AG10803 (cell line): Measurements from ENCODE around the gene FARP2.

ENCODE experiments used
- DNase-seq: peaks from one replicate; pipeline ENCODE4 v3.0.0; 2010; ENCODE audit warnings: low read depth
- H3K4me3 ChIP-seq: 2 replicates; pipeline ENCODE4 v1.5.1; 2011; ENCODE audit warnings: mild to moderate bottlenecking, low read length, control low read depth
- CTCF ChIP-seq: conservative IDR thresholded peaks from 2 replicates; pipeline ENCODE4 v1.5.1; 2011; ENCODE audit warnings: mild to moderate bottlenecking, low read length, control low read depth, inconsistent platforms

FARP2 gene

GRCh38 chr2:241475267-241475666 lies 119.2 kb downstream of the FARP2 start:
- TF ChIP-seq CTCF, result no peak
- no peak overlapping the region for H3K4me3 ChIP-seq
- DNase-seq, result no peak

- no peak for DNase-seq
- H3K4me3 ChIP-seq, result no peak overlapping the region
- no peak for TF ChIP-seq CTCF
Measured at GRCh38 chr2:241478166-241478565, 122.1 kb downstream of the FARP2 start.

- no peak for TF ChIP-seq CTCF
- no peak for DNase-seq
- no peak overlapping the region for H3K4me3 ChIP-seq
Measured at GRCh38 chr2:241479026-241479898, 123.2 kb downstream of the FARP2 start.

- no peak for TF ChIP-seq CTCF
- no peak for DNase-seq
- no peak overlapping the region for H3K4me3 ChIP-seq
Measured at GRCh38 chr2:241481687-241482086, 125.6 kb downstream of the FARP2 start.

- DNase-seq, result no peak
- no peak overlapping the region for H3K4me3 ChIP-seq
- no peak for TF ChIP-seq CTCF
Measured at GRCh38 chr2:241482126-241482955, 126.3 kb downstream of the FARP2 start.

GRCh38 chr2:241483305-241483704 lies 127.2 kb downstream of the FARP2 start:
- no peak for TF ChIP-seq CTCF
- no peak overlapping the region for H3K4me3 ChIP-seq
- DNase-seq, result no peak
